HG03175 (cell line): ENCODE measurements around the gene KCNQ1OT1.

ENCODE experiments used
- ATAC-seq: cut with Tn5 transposase; IDR thresholded peaks from one replicate; pipeline ENCODE4 v1.9.1; 2021; ENCODE audit warnings: mild to moderate bottlenecking, moderate library complexity; ENCODE audit not compliant: unreplicated experiment

The KCNQ1OT1 gene

DNA sequence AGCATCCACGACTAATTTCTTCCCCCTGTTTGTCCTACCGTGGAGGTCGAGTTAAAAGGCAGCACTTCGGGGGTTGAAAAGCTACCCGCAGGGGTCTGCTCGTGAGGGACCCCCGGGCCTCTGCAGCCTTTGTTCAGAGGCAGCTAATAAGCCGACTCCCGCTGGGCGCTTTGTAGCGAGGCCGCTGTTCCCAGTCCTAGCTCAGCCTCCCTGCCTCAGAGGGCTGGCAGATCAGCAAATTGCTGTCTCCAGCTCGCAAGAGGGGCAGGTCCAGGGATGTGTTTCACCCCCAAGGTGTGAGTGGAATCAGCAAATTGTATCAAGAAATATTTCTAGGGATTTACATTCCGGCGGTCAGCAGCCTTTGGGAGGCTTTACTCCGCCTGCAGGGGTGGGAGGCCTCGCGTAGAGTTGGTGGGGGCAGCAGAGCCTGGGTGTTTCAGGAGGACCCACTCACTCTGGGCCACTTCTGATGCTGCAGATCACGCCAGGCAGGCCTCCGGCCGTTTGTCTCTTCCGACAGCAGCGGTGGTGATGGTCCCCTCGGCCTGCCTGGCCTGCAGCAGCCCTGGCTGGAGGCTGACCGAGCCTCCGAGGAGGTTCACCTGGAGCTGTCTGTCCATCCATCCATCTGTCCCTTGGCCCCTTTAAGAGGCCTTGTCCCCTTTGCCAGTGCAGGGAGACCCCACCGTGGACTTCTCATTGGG is 21.6 kb upstream of the KCNQ1OT1 start:
- no peak for ATAC-seq

DNA sequence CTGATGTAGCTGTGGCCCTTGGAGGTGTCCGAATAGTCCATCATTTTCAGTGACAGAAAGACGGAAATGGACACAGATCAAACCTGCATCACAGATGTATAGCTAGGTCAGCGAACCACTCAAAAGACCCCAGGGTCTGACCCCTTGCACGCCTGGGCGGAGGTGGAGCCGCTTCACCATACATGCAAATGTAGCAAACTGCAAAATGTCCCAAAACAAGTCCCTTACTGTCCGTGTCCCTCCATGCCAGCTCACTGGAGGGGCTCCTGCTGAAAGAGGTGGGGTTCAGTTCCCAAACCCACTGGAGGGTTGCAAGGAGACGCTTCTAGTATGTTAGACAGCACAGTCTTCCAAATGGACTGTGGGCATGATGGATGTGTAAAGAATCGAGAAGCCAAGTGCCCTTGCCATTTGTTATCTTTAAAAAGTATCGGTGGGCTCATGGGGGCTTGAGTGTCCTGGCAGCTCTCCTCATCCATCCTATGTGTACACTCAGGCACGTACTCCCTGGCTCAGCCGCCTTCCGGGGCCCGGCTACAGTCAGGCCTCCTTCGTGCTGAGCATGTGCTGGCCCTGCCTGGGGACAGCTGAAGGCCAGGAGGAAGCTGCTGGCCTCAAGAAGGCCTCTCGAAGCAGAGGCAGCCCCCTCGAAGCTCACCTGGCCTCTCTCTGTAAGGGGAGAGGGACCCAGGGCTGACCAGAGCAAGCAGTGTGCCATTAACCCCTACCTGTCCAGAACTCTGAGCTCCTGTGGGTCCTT is 20.2 kb upstream of the KCNQ1OT1 start:
- ATAC-seq: no peak

DNA sequence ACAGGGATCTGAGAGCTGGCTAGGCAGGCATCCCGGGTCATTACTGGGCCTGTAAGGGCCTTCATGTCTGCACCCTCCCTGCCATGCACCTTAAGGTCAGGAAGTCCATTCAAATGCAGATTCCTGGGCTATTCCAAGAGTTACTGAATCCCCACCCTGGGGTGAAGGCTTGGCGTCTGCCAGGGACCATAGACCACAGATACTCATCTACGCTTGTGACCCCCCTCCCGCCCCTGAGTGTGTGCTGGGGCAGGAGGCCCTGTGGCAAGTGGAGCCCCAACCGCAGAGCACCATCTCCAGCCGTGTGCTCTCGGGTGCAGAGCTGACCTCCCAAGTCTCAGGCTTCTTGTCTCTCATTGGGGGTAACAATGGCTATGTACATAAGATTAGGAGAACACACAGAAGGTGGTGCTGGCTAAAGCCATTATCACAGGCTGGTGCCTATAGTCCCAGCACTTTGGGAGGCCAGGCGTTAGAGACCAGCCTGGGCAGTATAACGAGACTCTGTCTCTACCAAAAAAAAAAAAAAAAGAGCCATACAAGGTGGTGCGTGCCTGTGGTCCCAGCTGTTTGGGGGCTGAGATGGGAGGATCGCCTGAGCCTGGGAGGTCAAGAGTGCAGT is 19.1 kb upstream of the KCNQ1OT1 start:
- no peak for ATAC-seq

DNA sequence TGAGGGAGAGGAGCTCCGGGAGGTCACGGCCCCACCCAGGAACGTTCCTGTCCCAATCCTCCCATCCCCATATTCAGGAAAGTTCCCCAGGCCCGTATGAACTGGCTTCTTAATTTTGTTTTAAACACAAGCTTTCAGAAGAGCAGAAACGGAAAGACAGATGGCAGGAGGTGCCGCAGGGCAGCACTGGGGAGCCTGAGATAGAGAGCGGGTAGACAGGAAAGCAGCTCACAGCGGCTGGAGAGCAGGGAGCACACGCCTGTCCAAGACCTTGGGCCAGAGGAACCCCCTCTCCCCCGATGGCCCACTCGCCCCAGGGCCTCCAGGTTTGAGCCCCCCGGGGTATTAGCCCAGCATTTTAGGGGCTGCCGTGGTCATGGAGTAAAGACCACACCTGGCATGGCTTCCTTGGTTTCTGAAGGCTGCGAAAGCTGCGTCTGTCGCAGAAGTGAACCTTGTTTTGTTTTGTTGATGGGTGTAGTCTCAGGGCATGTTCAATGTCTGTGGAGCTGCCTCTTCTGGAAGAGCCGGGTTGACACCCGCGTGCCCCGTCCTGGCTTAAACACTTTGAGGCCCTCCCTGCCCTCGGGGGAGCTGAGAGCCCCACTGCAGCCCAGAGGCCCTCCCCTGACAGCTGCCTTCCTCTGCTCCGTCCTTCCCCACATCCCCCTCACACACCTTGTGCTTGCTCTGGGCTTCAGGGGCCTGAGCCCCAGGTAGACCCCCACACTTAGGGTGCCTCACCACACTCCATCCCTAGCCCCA is 17.9 kb upstream of the KCNQ1OT1 start:
- ATAC-seq: no peak

DNA sequence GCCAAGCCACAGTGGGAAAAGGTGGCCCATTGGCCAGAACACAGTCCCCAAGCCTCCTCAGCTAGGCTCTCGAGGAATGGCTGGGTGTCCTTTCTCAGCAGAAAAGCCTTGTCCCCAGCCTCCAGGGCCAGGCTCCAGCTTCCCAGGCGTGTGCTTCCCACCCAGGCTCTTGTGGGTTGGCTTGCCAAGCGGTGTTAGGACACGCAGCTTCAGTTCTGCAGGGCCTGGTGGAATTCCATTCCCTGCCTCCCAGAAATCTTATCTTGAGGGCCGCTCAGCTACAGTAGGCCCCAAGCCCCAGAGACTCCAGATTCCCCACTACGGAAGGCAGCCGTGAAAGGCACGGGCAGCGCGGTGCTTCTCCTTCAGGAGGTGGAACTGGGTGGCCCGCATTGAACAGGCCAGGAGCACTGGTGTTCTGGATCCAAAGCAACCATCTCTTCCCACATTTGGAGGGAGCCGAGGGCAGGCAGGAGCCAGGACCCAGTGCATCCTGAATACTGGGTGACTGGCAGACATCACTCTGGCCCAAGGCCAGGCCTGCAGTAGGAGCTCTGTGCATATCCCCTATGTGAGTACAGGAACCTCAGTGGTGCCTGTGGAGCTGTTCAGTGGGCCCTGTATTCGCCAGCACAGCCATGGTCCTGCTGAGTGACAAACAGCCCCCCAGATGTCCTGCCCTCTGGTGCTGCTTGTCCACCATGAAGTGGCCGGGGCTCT is 16.7 kb upstream of the KCNQ1OT1 start:
- no peak for ATAC-seq

GRCh38 chr11:2715716-2716350 is 16.0 kb upstream of the KCNQ1OT1 start:
- no peak for ATAC-seq

- no peak for ATAC-seq
Observed at GRCh38 chr11:2714871-2715270, 15.1 kb upstream of the KCNQ1OT1 start.

- ATAC-seq: no peak
Observed at GRCh38 chr11:2714463-2714800, 14.6 kb upstream of the KCNQ1OT1 start.

DNA sequence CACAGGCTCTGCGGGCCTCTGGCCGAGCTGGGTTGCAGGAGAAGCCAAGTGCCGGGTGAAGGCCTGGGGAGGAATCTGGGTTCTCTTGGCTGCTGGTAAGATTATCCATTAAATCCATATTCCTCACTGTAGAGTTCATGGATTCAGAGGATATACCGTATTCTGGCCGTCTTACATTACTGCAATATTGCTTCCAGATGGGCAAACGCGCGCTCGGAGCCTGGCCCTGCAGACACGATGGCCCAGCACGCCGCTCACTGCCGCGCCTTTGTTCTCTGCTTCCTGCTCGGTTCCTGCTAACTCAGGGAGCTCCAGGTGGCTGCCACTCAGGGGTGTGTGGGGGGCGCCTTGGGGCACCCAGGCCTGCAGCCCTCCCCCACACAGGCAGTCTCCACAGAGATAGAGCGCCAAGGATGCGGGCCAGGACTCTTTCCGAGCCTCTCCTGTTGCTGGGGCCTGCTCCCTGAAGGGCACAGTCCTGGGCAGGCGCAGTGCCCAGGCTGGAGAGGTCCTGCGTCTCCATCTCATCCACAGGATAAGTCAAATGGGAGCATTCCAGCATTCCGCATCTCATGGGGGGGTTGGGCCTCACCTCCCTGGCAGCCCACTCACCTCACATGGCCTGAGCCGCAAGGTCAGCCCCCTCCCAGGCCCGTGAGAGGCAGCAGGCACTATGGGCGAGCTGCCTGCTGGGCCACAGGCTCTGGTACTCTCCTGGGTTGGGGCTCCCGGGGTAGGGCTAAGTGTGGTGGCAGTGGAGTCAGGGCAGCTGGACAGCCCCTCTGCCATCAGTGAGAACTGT is 14.1 kb upstream of the KCNQ1OT1 start:
- ATAC-seq: no peak

DNA sequence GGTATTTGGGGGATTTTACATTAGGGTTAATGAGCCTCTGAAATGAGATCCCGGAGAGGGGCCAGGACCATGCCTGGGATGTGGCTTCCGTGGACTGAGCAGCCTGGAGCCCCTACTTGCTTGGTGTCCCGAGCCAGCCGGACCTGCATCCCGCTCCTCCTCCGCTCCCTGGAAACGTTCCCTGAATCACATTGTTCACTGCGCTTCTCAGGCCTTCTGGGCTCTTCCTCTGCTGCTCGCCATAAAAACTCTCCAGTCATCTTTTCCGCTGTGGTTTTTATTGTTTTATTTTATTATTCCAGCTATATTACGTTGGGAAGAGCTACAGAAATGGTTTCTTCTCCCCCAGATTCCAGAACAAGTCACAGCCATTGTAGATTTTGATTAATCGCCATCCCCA is 13.3 kb upstream of the KCNQ1OT1 start:
- ATAC-seq: no peak

- no peak for ATAC-seq
Observed at GRCh38 chr11:2711161-2711560, 11.4 kb upstream of the KCNQ1OT1 start.

DNA sequence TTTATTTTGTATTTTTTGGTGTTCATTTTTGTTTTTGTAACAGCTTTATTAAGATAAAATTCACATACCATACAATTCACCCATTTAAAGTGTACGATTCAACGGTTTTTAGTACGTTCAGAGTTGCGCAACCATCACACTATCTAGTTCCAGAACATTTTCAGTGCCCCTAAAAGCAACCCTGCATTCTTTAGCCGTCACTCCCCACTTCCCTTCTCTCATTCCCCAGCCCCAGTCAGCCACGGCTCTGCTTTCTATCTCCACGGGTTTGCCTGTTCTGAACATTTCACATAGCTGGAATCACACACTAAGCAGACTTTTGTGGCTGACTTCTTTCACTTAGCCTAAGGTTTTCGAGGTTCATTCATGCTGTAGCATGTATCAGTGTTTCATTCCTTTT is 9.6 kb upstream of the KCNQ1OT1 start:
- no peak for ATAC-seq

DNA sequence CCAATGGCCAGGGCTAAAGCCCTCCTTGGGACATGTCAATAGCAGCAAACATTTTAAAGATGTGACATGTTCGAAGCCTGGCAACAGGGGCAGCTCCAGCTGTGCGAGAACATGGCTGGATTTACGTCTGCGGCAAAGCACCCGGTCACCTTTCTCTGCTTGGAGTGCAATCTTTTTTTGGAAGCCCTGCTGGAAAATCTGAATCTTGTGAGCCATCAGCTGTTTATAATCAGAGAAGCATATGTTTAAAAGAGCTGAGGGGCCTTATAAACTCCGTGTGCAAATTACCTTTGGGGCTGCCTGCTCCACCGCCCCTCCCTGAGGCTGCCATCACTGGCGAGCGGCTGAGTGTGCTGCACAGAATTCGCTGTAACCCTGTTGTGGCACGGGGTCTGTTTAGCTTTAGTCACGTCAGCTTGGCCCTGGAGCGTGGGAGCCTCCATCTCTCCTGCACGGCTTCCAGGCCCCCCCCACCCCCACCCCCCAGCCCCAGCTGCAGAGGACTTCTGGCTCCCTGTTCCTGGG is 9.0 kb upstream of the KCNQ1OT1 start:
- ATAC-seq: no peak

- no peak for ATAC-seq
Observed at GRCh38 chr11:2708151-2708581, 8.4 kb upstream of the KCNQ1OT1 start.

- ATAC-seq: no peak
Observed at GRCh38 chr11:2707736-2708135, 7.9 kb upstream of the KCNQ1OT1 start.

DNA sequence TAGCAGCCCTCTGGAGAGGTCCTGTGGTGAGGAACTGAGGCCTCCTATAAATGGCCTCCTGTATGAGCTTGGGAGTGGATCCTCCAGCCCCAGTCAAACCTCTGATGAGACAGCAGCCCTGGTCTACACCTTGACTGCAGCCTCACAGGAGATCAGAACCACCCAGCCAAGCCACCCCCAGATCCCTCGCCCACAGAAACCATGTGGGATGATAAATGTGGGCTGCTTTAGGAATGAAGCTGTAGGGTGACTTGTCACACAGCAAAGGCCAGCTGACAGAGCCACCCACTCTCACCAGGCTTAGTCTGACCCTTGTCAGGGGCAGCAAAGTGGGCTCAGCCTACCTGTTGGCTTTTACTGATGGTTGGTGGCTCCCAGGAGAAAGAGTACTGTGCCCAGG is 6.5 kb upstream of the KCNQ1OT1 start:
- no peak for ATAC-seq

GRCh38 chr11:2704896-2705606 is 5.3 kb upstream of the KCNQ1OT1 start:
- ATAC-seq: no peak

DNA sequence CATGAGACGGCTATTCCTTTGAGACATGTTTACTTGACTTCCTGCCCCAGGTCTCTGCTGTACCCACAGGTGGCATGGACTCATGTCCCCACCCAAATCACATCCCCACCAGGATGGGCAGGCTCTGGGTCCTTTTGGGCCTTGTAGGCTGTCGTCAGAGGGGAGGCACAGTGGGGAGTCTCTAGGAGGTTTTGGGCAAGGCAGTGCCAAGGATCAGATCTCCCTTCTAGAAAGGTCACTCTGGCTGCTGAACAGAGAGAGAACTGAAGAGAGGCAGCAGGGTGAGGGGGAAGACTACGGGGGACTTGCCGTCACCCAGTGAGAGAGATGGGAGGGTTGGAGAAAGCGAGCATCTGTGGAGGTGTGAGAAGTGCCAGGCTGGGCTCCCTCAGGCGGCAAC is 4.6 kb upstream of the KCNQ1OT1 start:
- no peak for ATAC-seq
